ENCODE results near the gene MGAT4B.
"Not testable (repeated sequence)": the region's sequence is repeated elsewhere in the genome, so short reads cannot be mapped to it uniquely, and the experiment has no call there.

MGAT4B gene

GRCh38 chr5:179795863-179796833 lies 10.5 kb downstream of the MGAT4B start:
- in situ Hi-C loops (cut with MboI; ENCODE audit: low sequenced_read_pairs): no loop called here

GRCh38 chr5:179795049-179795862 lies 11.4 kb downstream of the MGAT4B start:
- in situ Hi-C loops (cut with MboI; ENCODE audit: low sequenced_read_pairs): no loop called here

- in situ Hi-C loops (cut with MboI; ENCODE audit: low sequenced_read_pairs): no loop called here
Observed at GRCh38 chr5:179794575-179794974, 12.1 kb downstream of the MGAT4B start.

GRCh38 chr5:179794171-179794570 lies 12.5 kb downstream of the MGAT4B start:
- in situ Hi-C loops (cut with MboI; ENCODE audit: low sequenced_read_pairs): no loop called here

GRCh38 chr5:179793468-179794139 lies 13.1 kb downstream of the MGAT4B start, which contains the start of gene LTC4S:
TSS of gene LTC4S (plus strand) at chr5:179793986. CDS start at chr5:179794081, 95 bp downstream.
- in situ Hi-C loops (cut with MboI; ENCODE audit: low sequenced_read_pairs): no loop called here

GRCh38 chr5:179792612-179793467 lies 13.8 kb downstream of the MGAT4B start:
- in situ Hi-C loops (cut with MboI; ENCODE audit: low sequenced_read_pairs): no loop called here

- in situ Hi-C loops (cut with MboI; ENCODE audit: low sequenced_read_pairs): no loop called here
Observed at GRCh38 chr5:179791881-179792611, 14.6 kb downstream of the MGAT4B start.

- in situ Hi-C loops (cut with MboI; ENCODE audit: low sequenced_read_pairs): not testable (repeated sequence)
Observed at GRCh38 chr5:179789278-179789677, 17.4 kb downstream of the MGAT4B start.

GRCh38 chr5:179788193-179788854 lies 18.3 kb downstream of the MGAT4B start:
- in situ Hi-C loops (cut with MboI; ENCODE audit: low sequenced_read_pairs): no loop called here

GRCh38 chr5:179786861-179787260 lies 19.8 kb downstream of the MGAT4B start:
- in situ Hi-C loops (cut with MboI; ENCODE audit: low sequenced_read_pairs): no loop called here

- in situ Hi-C loops (cut with MboI; ENCODE audit: low sequenced_read_pairs): no loop called here
Observed at GRCh38 chr5:179783128-179783527, 23.5 kb downstream of the MGAT4B start.

GRCh38 chr5:179781846-179782245 lies 24.8 kb downstream of the MGAT4B start:
- in situ Hi-C loops (cut with MboI; ENCODE audit: low sequenced_read_pairs): no loop called here

- in situ Hi-C loops (cut with MboI; ENCODE audit: low sequenced_read_pairs): no loop called here
Observed at GRCh38 chr5:179780362-179780761, 26.3 kb downstream of the MGAT4B start.

- in situ Hi-C loops (cut with MboI; ENCODE audit: low sequenced_read_pairs): no loop called here
Observed at GRCh38 chr5:179779826-179780225, 26.8 kb downstream of the MGAT4B start.

- in situ Hi-C loops (cut with MboI; ENCODE audit: low sequenced_read_pairs): no loop called here
Observed at GRCh38 chr5:179778591-179778990, 28.1 kb downstream of the MGAT4B start.

- in situ Hi-C loops (cut with MboI; ENCODE audit: low sequenced_read_pairs): no loop called here
Observed at GRCh38 chr5:179777909-179778308, 28.8 kb downstream of the MGAT4B start.

- in situ Hi-C loops (cut with MboI; ENCODE audit: low sequenced_read_pairs): no loop called here
Observed at GRCh38 chr5:179777456-179777855, 29.2 kb downstream of the MGAT4B start.

- in situ Hi-C loops (cut with MboI; ENCODE audit: low sequenced_read_pairs): no loop called here
Observed at GRCh38 chr5:179776411-179776938, 30.2 kb downstream of the MGAT4B start.

GRCh38 chr5:179774442-179774841 lies 32.2 kb downstream of the MGAT4B start:
- in situ Hi-C loops (cut with MboI; ENCODE audit: low sequenced_read_pairs): no loop called here
